GM18511 (cell line): ENCODE data around the gene COTL1.
"Not testable (repeated sequence)": the region's sequence is repeated elsewhere in the genome, so short reads cannot be mapped to it uniquely, and the experiment has no call there.

Experiments used
- ATAC-seq: cut with Tn5 transposase; IDR thresholded peaks from one replicate; pipeline ENCODE4 v1.9.1; 2021; ENCODE audit warnings: mild to moderate bottlenecking, moderate library complexity; ENCODE audit not compliant: unreplicated experiment

COTL1 gene

DNA sequence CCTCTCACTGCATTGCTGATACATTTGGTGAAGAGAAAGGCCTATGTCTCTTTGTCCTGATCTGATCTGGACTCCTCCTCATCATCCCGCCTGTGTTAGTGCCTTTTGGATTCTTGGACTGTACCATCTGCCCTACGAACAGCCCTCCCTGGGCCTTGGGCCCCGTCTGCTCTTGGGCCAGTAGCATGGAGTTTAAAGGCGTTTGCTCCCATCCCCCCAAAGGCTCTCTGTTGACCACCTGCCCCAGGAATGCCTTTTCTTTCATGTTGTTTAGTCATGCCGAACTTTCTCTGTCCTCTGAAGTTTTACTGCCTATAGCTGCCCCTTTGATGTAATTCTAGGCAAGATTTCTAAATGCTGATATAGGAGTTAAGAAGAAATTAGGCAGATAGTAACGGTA is 82.5 kb downstream of the COTL1 start:
- no peak for ATAC-seq

- no peak for ATAC-seq
These were observed 83.1 kb downstream of the COTL1 start for GRCh38 chr16:84534815-84535214.

DNA sequence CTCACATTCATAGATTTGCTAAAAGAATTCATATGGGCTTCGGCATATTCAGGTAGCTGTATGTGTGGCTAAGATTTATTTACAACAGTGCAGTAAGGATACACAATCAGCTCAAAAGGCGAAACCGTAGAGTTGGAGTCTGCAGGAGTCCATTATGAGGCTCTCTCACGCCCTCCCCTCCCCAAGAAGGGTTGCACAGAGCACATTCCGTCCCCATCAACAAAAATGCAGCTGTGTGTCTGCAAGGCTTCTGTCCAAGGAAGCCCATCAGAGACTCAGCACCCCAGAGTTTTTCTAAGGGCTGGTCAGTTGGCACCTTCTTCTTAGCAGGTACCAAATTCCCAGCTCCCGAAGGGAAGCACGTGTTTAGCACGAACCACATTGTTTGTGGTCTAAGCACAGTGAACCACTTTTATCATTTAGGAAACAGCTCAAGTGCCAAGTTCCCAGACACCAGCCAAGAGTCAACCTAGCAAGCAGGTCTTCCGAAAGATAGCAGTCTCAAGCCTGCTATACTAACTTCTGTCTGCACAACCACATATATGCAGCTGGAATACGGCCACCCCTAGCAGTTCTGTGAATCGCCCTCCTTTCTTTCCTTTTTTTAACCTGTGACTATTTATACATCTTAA is 84.9 kb downstream of the COTL1 start:
- no peak for ATAC-seq

- no peak for ATAC-seq
These were observed 85.6 kb downstream of the COTL1 start for GRCh38 chr16:84532291-84532724.

GRCh38 chr16:84531671-84532111 is 86.2 kb downstream of the COTL1 start:
- no peak for ATAC-seq

DNA sequence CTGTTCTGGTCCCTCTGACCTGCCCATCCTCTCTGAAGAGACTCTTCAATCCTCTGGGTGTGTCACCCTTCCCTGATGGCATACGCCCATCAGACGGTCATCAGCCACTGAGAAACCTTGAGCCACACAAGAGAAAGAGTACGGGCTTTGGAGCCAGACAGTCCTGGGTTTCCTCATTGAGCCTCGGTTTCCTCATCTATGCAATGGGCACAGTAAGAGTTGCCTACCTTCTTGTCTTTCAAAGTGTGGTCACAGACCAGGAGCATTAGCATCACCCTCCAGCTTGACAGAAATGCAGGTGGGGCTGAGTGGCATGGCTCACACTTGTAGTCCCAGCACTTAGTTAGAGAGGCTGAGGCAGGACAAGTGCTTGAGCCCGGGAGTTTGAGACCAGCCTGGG is 87.3 kb downstream of the COTL1 start:
- no peak for ATAC-seq

GRCh38 chr16:84529607-84530006 is 88.3 kb downstream of the COTL1 start:
- no peak for ATAC-seq

DNA sequence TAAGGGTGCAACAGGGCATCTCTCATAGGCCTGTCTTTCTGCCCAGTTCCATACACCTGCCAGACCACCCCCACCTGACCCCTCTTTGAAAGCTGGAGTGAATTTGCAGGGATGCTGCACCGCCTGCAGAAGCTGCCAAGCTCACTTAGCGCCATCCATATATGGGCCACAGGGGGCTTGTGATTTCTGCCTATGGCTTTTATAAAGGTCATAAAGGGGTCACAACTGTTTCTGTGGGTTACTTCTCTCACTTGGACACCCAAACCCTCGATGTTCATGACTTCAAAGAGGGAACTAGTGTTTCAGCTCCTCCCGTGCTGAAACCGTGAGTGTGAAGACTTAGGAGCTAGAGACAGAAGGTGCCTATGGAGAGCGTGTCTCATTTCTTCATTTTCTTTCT is 89.6 kb downstream of the COTL1 start:
- no peak for ATAC-seq

DNA sequence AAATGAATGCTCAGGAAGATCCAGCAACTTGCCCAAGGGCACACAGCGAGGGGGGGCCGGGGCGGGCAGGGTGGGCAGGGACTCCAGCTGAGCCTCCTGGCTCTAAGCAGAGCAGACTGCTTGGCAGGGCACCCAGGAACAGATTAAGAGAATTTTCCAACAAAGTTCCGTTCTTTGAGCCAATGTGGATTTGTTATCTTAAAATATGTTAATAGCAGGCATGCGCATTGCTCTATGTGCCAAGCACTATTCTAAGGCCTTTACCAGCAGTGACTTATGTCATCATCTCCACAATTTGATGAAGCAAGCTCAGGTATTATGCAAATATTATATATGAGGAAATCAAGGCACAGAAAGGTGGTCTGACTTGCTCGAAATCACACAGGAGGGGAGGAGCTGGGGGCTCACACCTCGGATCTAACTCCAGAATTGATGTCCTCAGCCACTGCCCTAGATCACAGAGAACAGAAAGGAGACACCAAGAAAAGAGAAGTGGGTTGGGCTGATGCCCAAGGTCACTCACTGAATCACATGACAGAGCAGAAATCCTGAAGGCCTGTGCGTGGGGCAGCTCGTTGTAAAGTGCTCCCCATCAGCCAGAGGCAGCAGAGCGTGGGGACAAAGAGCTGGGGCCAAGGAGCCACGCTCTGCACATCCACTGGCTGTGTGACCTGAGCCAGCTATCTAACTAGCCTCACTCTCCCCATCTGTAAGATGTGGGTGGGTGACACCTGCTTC is 90.2 kb downstream of the COTL1 start:
- no peak for ATAC-seq

DNA sequence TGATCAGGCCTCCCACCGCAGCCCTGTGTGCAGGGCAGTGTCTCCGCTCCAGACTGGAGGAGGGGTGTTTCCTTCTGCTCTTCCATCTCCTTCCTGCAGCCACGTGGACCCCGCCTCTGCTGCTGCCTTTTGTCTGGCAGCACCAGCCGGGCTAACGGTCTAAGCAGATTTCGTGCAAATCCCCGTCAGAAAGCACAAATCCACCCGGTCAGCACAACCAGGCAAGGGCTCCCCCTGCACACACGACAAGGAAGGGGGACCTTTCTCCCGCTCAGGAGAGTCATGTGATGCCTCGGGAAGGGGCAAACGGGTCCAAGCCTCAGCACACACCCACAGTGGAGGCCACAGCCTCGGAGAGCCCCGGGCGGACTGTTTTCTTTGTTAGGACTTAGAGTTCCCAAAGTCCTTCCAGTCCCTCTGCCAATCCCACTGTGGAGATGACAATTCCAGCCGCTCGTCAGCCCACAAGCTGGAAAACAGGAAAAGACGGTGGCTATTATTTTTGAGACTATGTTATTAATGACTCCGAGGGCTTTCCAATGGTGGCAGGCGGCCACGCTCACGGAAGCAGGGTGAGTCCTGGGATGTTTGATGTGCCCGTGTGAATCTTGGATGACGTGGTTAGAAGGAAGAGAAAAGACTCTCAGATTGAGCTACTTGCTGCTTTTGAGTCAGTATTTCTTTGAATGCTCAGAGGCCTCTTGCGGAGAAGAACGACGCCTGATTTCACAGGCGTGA is 90.9 kb downstream of the COTL1 start:
- ATAC-seq = no peak

DNA sequence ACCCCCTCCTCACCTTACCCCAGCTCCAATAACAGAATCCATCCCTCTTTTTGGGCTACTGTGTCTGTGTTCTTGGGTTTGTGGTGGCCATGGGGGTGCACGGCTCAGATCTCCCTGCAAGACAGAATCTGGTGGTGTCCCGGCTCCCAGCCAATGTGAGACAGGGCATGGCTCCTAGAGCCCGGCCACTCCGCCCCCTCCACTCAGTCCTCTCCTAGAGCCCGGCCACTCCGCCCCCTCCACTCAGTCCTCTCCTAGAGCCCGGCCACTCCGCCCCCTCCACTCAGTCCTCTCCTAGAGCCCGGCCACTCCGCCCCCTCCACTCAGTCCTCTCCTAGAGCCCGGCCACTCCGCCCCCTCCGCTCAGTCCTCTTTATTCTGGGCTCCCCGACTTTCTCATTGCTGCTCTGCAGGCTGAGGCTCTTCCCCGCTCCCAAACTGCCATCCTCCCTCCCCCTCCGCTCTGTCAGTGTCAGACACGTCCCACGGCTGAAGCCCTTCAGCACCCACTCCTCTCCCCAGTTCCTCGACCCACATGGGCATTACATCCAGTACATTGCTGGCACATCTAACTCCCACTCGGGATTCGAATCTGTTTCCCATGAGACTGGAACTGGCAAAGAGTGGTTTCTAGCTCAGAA is 92.8 kb downstream of the COTL1 start:
- not testable (repeated sequence) for ATAC-seq

DNA sequence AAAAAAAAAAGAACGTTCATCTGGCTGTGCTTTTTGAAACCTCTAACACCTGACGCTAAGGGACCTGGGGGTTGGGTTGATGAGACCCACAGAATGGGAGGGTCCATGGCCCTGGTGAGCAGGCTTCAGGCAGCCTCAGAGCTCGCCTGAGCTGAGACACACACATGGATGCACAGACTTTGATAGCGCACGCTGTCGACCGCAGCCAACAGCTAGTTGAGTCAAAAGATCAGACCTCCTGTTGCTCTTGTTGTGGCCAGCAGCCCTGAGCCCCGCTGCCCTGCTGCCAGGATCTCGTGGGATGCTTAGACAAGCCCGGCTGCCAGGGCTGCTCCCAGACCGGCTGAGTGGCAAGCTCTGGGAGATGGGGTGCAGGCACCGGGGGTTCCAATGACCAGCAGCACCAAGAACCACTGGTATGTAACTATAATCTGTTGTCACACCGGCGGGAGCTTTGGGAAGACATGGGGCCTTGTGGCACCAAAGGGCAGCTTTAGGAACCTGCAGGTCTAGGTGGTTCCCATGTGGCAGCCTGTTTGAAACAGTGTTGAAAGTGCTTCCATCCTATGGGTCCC is 93.4 kb downstream of the COTL1 start:
- no peak for ATAC-seq

- ATAC-seq = no peak
These were observed 96.4 kb downstream of the COTL1 start for GRCh38 chr16:84521497-84521770.

DNA sequence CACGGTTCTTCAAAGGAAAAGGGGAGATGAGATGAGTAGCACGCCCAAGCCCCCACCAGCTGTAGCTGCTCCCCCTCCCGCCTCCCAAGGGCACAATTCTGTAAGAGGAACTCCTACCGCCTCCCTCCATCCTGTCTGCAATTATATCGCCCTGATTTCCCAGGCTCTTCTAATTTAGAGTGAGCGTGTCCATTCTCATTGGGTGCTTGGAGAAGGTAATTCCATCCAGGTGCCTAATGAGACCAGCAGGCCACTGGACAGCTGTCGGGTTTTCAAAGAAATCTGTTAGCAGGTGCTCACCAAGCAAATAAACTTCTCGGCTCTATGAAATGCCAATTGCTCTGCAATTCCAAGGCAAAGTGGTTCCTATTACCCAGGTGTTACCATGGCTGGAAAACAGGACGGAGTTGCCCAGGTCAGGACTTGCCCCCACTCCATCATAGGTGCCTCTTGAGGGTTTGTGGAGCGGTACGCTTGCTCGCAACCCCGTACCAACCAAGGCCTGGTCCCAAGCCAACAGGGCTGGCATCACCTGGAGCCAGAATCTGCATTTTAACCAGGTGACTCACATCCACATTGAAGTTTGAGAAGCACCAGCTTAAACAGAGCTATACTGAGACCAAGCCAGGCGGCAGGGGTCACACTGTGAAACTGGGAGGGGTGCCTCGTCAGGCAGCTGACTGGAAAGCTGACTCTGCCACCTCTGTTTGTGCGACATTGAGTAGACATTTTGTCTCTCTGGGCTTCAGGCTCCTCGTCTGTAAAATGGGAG is 97.0 kb downstream of the COTL1 start:
- ATAC-seq = no peak

GRCh38 chr16:84519855-84520254 is 98.0 kb downstream of the COTL1 start:
- no peak for ATAC-seq

DNA sequence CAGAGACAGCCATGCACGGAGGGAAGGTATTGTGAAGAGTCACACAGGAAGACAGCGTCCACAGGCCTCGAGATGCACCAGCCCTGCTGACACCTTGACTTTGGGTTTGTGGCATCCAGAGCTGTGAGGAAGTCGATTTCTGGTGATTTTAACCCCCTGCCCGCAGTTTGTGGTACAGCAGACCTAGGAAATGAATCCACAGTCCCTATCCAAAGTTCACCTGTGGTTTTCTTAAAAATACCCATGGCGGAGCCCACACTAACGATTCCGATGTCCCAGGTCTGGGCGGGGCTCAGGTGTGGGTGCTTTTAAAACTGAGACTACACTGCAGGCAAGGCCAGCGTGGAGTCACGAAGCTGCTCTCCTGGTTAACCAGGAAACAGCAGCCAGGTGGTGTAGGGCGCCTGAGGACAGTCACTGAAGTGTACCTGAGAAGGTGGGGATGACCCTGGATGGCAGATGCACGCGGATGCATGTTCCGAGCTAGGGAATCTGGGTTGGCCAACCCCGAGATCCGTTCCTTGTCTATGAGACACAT is 99.0 kb downstream of the COTL1 start:
- no peak for ATAC-seq

DNA sequence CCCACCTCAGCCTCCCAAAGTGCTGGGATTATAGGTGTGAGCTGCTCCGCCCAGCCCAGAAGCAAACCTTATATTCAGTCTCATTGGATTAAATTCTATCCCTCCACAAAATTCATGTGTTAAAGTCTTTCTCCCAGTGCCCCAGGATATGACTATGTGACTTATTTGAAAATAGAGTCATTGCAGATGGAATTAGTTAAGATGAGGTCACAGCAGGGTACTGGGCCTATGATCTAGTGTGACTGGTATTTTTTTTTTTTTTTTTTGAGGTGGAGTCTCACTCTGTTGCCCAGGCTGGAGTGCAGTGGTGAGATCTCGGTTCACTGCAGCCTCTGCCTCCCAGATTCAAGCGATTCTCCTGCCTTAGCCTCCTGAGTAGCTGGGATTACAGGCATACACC is 99.7 kb downstream of the COTL1 start:
- not testable (repeated sequence) for ATAC-seq

GRCh38 chr16:84517366-84517765 is 100.5 kb downstream of the COTL1 start:
- ATAC-seq = no peak
